ENCODE results near the gene SETBP1.
A peak's percentile ranks its signal among the peaks of the same experiment; 100 is the strongest.
"Not testable (repeated sequence)": the region's sequence is repeated elsewhere in the genome, so short reads cannot be mapped to it uniquely, and the experiment has no call there.

SETBP1 gene

DNA sequence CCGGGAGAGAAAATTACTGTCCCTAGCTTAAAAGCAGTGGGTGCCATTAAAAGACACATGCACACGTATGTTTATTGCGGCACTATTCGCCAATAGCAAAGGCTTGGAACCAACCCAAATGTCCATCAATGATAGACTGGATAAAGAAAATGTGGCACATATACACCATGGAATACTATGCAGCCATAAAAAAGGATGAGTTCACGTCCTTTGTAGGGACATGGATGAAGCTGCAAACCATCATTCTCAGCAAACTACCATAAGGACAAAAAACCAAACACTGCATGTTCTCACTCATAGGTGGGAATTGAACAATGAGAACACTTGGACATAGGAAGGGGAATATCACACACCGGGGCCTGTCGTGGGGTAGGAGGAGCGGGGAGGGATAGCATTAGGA is 120.1 kb downstream of the SETBP1 start:
- not testable (repeated sequence) for H3K4me3 ChIP-seq (ENCODE audit: low read length in 2 of 2); H3K27me3 ChIP-seq (ENCODE audit: control insufficient read depth in 1 of 2, insufficient read depth in 2 of 2, low read length in 2 of 2); H3K36me3 ChIP-seq (ENCODE audit: control insufficient read depth in 2 of 2, insufficient read depth in 2 of 2, low read length in 2 of 2); H3K27ac ChIP-seq (ENCODE audit: low read length); H3K9ac ChIP-seq (ENCODE audit: low read length in 2 of 2); H3K9me3 ChIP-seq (ENCODE audit: control insufficient read depth in 2 of 2, low read length in 2 of 2)
- H3K4me1 ChIP-seq (ENCODE audit: control insufficient read depth, insufficient read depth, low read length): peaks cover 55% of the 10 kb centered on the region

DNA sequence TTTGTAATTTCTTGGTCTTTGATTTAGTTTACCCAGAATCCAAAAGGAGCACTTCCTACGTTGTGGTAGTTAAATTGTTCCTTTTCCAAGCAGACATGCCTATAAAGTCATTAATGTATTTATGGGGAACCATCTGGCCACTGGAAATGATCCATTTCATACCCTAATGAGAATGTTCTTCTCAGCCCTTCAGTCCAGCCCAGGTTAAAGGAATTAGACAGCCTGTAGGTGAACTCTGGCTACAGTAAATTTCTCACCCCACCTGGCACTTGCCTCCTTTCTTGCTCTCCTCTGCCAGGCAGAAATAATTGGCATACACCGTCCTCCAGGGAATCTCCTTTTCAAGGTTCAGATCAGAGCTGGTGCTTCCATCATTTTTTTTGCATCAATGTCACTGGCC is 121.1 kb downstream of the SETBP1 start:
- Histone ChIP-seq H3K36me3 (ENCODE audit: control insufficient read depth in 2 of 2, insufficient read depth in 2 of 2, low read length in 2 of 2) (peaks cover 0 to 8% of the 10 kb centered on the region in 2 donors), H3K27ac (ENCODE audit: low read length) (peak overlapping the region; percentile 96), H3K9me3 (ENCODE audit: control insufficient read depth in 2 of 2, low read length in 2 of 2) (no peaks in the 10 kb centered on the region), H3K4me1 (ENCODE audit: control insufficient read depth, insufficient read depth, low read length) (peaks cover 60% of the 10 kb centered on the region), H3K4me3 (ENCODE audit: low read length in 2 of 2) (no peak overlapping the region), H3K27me3 (ENCODE audit: control insufficient read depth in 1 of 2, insufficient read depth in 2 of 2, low read length in 2 of 2) (no peaks in the 10 kb centered on the region), H3K9ac (ENCODE audit: low read length in 2 of 2) (peak overlapping the region in 1 of 2 donors; percentile 25)

DNA sequence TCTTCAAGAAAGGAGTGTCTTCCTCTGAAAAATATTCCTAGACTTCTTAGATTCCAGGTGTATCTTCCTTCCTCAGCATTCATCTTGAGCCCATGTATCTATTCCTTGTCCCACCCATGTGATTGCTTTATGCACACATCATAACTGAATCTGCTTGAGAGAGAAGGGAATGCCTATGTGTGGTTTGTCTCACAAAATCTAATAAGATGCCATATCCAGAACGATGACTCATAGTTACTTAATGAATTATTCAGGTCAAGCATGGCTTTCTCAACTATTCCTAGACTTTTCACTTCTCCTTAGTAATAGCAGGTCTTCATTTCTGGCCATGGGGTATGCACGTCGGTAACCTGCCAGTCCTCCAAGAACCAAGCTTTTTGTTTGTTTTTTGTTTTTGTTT is 121.8 kb downstream of the SETBP1 start:
- peak overlapping the region; percentile 96 for H3K27ac ChIP-seq (ENCODE audit: low read length)
- no peak overlapping the region for H3K4me3 ChIP-seq (ENCODE audit: low read length in 2 of 2)
- peak overlapping the region; percentile 25 to 62 for H3K9ac ChIP-seq (ENCODE audit: low read length in 2 of 2)
- H3K36me3 ChIP-seq (ENCODE audit: control insufficient read depth in 2 of 2, insufficient read depth in 2 of 2, low read length in 2 of 2): peaks cover 0 to 8% of the 10 kb centered on the region in 2 donors
- H3K4me1 ChIP-seq (ENCODE audit: control insufficient read depth, insufficient read depth, low read length): peaks cover 61% of the 10 kb centered on the region
- H3K9me3 ChIP-seq (ENCODE audit: control insufficient read depth in 2 of 2, low read length in 2 of 2): no peaks in the 10 kb centered on the region
- H3K27me3 ChIP-seq (ENCODE audit: control insufficient read depth in 1 of 2, insufficient read depth in 2 of 2, low read length in 2 of 2): no peaks in the 10 kb centered on the region

DNA sequence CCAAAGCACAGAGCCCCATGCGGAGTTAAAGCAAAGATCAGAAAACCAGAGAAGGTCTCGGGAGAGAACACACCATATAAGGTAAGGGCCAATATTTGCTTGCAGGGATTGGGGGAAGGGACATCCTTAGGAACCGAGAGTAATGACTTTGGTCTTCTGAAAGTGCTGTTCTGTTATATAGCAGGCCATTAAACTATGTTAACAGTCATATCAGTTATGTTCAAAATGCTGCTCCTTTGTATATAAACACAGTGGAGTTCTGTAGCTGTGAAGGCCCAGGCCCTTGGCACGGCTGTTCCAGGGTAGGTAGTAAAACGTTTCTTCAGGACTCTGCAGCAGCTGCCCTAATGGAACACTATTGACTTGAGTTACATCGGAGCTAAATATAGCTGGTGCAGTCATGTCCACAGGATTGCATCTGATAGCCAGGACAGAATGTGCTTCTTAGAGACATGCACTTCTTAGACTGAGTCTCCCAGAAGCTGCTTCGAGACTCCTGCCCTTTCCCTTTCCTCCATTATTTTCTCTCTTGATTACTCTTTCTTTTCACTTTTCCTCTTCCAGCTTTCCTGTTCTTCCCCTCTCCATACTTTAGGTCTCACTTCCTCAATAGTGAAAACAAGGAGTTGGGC is 122.4 kb downstream of the SETBP1 start:
- H3K4me1 ChIP-seq (ENCODE audit: control insufficient read depth, insufficient read depth, low read length): peaks cover 66% of the 10 kb centered on the region

DNA sequence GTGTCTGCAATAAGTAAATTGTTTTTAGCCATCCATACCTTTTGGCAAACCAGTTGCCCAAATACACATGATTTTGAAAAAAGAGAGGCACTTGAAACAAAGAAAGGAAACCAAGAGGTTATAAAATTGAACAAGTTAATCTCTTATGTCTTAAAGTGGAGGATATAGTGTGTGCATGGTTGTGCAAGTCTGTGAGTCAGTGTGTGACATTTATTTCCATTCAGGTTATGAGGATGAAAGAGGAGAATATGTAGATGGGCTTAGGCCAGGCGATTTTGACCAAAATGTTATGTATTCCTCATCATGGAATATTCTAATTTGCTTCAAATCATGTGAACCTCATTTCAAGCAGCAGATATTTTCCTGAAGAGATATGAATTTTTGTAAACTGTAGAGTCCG is 123.3 kb downstream of the SETBP1 start:
- Histone ChIP-seq H3K27me3 (ENCODE audit: control insufficient read depth in 1 of 2, insufficient read depth in 2 of 2, low read length in 2 of 2) (no peaks in the 10 kb centered on the region), H3K27ac (ENCODE audit: low read length) (peak overlapping the region; percentile 96), H3K4me3 (ENCODE audit: low read length in 2 of 2) (no peak overlapping the region), H3K9me3 (ENCODE audit: control insufficient read depth in 2 of 2, low read length in 2 of 2) (no peaks in the 10 kb centered on the region), H3K9ac (ENCODE audit: low read length in 2 of 2) (peak overlapping the region; percentile 48 to 72), H3K4me1 (ENCODE audit: control insufficient read depth, insufficient read depth, low read length) (peaks cover 69% of the 10 kb centered on the region), H3K36me3 (ENCODE audit: control insufficient read depth in 2 of 2, insufficient read depth in 2 of 2, low read length in 2 of 2) (peaks cover 0 to 3% of the 10 kb centered on the region in 2 donors)

More for the DNA sequence above, 122.4 kb downstream of the SETBP1 start:
- Histone ChIP-seq H3K9me3 (ENCODE audit: control insufficient read depth in 2 of 2, low read length in 2 of 2) (no peaks in the 10 kb centered on the region), H3K9ac (ENCODE audit: low read length in 2 of 2) (peak overlapping the region; percentile 62 to 72), H3K27me3 (ENCODE audit: control insufficient read depth in 1 of 2, insufficient read depth in 2 of 2, low read length in 2 of 2) (no peaks in the 10 kb centered on the region), H3K4me3 (ENCODE audit: low read length in 2 of 2) (no peak overlapping the region), H3K27ac (ENCODE audit: low read length) (peak overlapping the region; percentile 96), H3K36me3 (ENCODE audit: control insufficient read depth in 2 of 2, insufficient read depth in 2 of 2, low read length in 2 of 2) (peaks cover 0 to 8% of the 10 kb centered on the region in 2 donors)

DNA sequence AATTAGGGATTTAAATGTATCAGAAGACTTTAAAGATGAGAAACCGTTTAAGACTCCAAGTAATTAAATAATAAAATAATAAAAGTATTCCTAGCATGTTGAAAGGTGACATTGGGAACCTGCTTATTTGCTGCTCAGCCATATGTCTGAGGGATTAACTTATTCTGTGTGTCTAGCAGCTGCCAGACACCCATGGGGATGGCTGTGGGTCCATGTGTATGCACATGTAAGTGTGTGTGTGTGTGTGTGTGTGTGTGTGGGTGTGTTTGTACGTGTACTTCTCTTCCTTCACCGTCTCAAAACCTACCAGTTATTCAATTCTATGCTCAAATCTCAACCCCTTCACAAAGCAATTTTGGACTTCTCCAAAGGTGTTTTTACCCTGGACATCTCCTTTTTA is 124.5 kb downstream of the SETBP1 start:
- H3K4me3 ChIP-seq (ENCODE audit: low read length in 2 of 2): no peak overlapping the region
- peak overlapping the region; percentile 96 for H3K27ac ChIP-seq (ENCODE audit: low read length)
- H3K9ac ChIP-seq (ENCODE audit: low read length in 2 of 2): no peak overlapping the region
- peaks cover 59% of the 10 kb centered on the region for H3K4me1 ChIP-seq (ENCODE audit: control insufficient read depth, insufficient read depth, low read length)
- no peaks in the 10 kb centered on the region for H3K27me3 ChIP-seq (ENCODE audit: control insufficient read depth in 1 of 2, insufficient read depth in 2 of 2, low read length in 2 of 2)
- H3K9me3 ChIP-seq (ENCODE audit: control insufficient read depth in 2 of 2, low read length in 2 of 2): no peaks in the 10 kb centered on the region
- peaks cover 0 to 3% of the 10 kb centered on the region in 2 donors for H3K36me3 ChIP-seq (ENCODE audit: control insufficient read depth in 2 of 2, insufficient read depth in 2 of 2, low read length in 2 of 2)

DNA sequence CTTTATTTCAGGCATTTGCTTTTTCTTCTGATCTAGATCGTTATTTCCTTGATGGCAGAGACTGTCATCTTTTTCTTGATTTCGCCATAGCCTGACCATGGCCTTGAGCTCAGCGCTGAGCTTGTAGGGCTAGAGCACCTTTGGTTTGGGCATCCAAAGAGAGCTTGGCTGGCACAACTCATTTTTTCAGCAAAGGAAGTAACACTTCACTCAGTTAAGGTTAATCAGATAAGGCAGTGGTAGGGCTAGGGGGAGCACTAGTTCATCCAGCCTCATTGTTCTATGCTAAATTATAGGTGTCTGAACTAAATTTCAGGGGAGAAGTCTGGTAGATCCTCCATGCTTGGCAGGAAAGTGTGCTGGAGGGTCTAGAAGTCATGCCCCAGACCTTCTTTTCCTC is 125.0 kb downstream of the SETBP1 start:
- Histone ChIP-seq H3K27ac (ENCODE audit: low read length) (peak overlapping the region; percentile 96), H3K4me1 (ENCODE audit: control insufficient read depth, insufficient read depth, low read length) (peaks cover 59% of the 10 kb centered on the region), H3K9me3 (ENCODE audit: control insufficient read depth in 2 of 2, low read length in 2 of 2) (no peaks in the 10 kb centered on the region), H3K36me3 (ENCODE audit: control insufficient read depth in 2 of 2, insufficient read depth in 2 of 2, low read length in 2 of 2) (no peaks in the 10 kb centered on the region), H3K27me3 (ENCODE audit: control insufficient read depth in 1 of 2, insufficient read depth in 2 of 2, low read length in 2 of 2) (no peaks in the 10 kb centered on the region), H3K9ac (ENCODE audit: low read length in 2 of 2) (no peak overlapping the region), H3K4me3 (ENCODE audit: low read length in 2 of 2) (no peak overlapping the region)

DNA sequence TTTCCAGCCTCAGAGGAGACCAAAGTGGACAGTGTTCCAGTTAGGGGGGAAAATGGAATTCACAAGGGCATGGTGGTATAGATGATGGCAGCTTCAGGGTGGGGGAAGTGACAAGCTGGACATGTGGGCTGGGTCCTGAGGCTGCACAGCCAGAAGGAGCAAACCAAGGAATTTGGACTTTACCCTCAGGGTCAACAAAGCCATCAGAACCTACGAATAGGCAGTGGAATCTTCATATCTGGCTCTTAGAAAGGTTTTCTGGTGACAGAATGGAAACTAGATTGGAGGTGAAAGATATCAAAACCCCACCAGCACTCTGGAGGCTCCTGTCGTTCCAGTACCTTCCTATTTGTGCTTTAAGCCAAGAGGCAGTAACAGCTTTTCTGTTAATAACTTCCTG is 127.1 kb downstream of the SETBP1 start:
- Histone ChIP-seq H3K4me3 (ENCODE audit: low read length in 2 of 2) (peak overlapping the region in 1 of 2 donors; percentile 24), H3K9ac (ENCODE audit: low read length in 2 of 2) (no peak overlapping the region), H3K9me3 (ENCODE audit: control insufficient read depth in 2 of 2, low read length in 2 of 2) (no peaks in the 10 kb centered on the region), H3K27ac (ENCODE audit: low read length) (peak overlapping the region; percentile 38), H3K4me1 (ENCODE audit: control insufficient read depth, insufficient read depth, low read length) (peaks cover 56% of the 10 kb centered on the region), H3K36me3 (ENCODE audit: control insufficient read depth in 2 of 2, insufficient read depth in 2 of 2, low read length in 2 of 2) (no peaks in the 10 kb centered on the region), H3K27me3 (ENCODE audit: control insufficient read depth in 1 of 2, insufficient read depth in 2 of 2, low read length in 2 of 2) (no peaks in the 10 kb centered on the region)

DNA sequence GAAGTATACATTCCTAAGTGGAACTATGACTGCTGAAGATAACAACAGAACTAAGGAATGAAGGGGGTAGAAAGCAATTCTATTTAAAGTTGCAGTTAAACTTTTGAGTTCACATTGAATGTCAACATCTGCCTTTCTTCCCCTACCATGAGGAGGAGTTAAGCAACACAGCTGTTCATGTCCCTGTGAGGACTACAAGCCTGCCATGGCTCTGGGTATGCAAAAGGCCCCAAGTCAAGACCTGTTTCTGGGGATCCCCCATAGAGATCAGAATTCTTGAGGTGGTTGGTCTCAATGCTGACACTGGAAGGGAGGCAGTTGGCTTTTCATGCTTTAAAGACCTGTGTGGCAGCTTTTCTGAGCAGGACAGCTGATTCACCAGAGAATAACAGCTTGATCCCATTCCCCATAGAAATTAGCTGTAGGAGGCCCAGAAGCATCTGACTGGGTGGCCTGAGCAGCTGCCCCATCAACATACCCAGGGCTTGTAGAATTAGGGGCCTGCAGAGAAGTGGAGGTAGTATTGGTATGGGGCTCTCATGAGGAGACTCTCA is 131.0 kb downstream of the SETBP1 start:
- Histone ChIP-seq H3K27me3 (ENCODE audit: control insufficient read depth in 1 of 2, insufficient read depth in 2 of 2, low read length in 2 of 2) (no peaks in the 10 kb centered on the region), H3K4me3 (ENCODE audit: low read length in 2 of 2) (no peak overlapping the region), H3K9me3 (ENCODE audit: control insufficient read depth in 2 of 2, low read length in 2 of 2) (no peaks in the 10 kb centered on the region), H3K9ac (ENCODE audit: low read length in 2 of 2) (no peak overlapping the region), H3K36me3 (ENCODE audit: control insufficient read depth in 2 of 2, insufficient read depth in 2 of 2, low read length in 2 of 2) (no peaks in the 10 kb centered on the region), H3K27ac (ENCODE audit: low read length) (no peak overlapping the region), H3K4me1 (ENCODE audit: control insufficient read depth, insufficient read depth, low read length) (peaks cover 27% of the 10 kb centered on the region)

DNA sequence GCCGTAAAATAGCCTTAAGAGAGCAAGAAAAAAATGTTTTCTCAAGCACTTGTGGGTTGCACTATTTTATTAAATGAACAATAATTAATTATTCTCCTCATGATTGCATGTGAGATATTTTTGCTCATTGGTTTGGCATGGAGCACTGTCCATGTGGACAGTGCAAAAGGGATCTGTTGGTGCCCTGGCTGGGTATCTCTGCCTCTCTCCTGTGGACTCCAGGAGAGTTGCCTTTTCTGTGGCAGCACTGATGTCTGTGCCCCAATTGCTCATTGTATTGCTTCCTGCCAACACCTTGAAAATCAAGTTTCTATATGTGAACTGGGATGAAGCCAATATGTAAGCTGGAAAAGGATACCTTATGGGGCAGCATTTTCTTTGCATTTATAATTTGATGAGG is 131.7 kb downstream of the SETBP1 start:
- no peak overlapping the region for H3K4me3 ChIP-seq (ENCODE audit: low read length in 2 of 2)
- peaks cover 25% of the 10 kb centered on the region for H3K4me1 ChIP-seq (ENCODE audit: control insufficient read depth, insufficient read depth, low read length)
- no peak overlapping the region for H3K9ac ChIP-seq (ENCODE audit: low read length in 2 of 2)
- no peak overlapping the region for H3K27ac ChIP-seq (ENCODE audit: low read length)
- H3K27me3 ChIP-seq (ENCODE audit: control insufficient read depth in 1 of 2, insufficient read depth in 2 of 2, low read length in 2 of 2): no peaks in the 10 kb centered on the region
- H3K36me3 ChIP-seq (ENCODE audit: control insufficient read depth in 2 of 2, insufficient read depth in 2 of 2, low read length in 2 of 2): no peaks in the 10 kb centered on the region
- H3K9me3 ChIP-seq (ENCODE audit: control insufficient read depth in 2 of 2, low read length in 2 of 2): no peaks in the 10 kb centered on the region

DNA sequence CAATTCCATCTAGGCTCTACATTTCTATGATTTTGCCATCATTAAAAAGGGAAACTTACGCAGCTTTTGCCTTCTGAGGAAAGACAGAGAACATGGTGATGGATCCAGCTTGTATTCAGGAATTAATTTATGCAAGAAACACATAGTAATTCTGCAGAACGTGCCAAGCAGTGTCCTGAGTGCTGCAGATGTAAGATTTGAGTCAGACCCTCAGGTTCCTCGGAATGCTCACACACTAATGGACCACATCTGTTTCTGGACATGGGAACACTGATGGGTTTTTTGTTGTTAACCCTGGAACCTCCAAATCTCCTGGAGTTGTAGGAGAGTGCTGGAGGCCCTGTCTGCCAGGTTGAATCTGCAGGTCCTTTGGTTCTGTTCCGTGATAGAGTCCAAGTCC is 132.9 kb downstream of the SETBP1 start:
- H3K27ac ChIP-seq (ENCODE audit: low read length): no peak overlapping the region
- peaks cover 15% of the 10 kb centered on the region for H3K4me1 ChIP-seq (ENCODE audit: control insufficient read depth, insufficient read depth, low read length)
- H3K9ac ChIP-seq (ENCODE audit: low read length in 2 of 2): no peak overlapping the region

More for the DNA sequence above, 132.9 kb downstream of the SETBP1 start:
- H3K36me3 ChIP-seq (ENCODE audit: control insufficient read depth in 2 of 2, insufficient read depth in 2 of 2, low read length in 2 of 2): no peaks in the 10 kb centered on the region
- H3K27me3 ChIP-seq (ENCODE audit: control insufficient read depth in 1 of 2, insufficient read depth in 2 of 2, low read length in 2 of 2): no peaks in the 10 kb centered on the region
- H3K9me3 ChIP-seq (ENCODE audit: control insufficient read depth in 2 of 2, low read length in 2 of 2): no peaks in the 10 kb centered on the region
- H3K4me3 ChIP-seq (ENCODE audit: low read length in 2 of 2): no peak overlapping the region
